BJ (cell line): ENCODE results near the gene RPLP1. TPM values are rescaled to one million over a fixed set of nuclear protein-coding genes. Genes with fewer than 3 reads are reported as not detected.

ENCODE experiments used
- CTCF ChIA-PET: fragments of 350-600 bp; formaldehyde crosslinking; extraction: SDS; loops from one replicate; lab custom pipeline; 2021; ENCODE audit warnings: antibody characterized with exemption, inconsistent platforms; lab: Yijun Ruan, JAX
- POLR2A ChIA-PET: fragments of 300-600 bp; sonication (Branson Sonifier 250); formaldehyde crosslinking; extraction: SDS; loops from one replicate; lab custom pipeline; 2021; ENCODE audit warnings: antibody characterized with exemption; lab: Charles Lee
- DNase-seq: peaks from one replicate; pipeline ENCODE4 v3.0.0-alpha.2; 2011; ENCODE audit warnings: low read depth
- H3K27me3 ChIP-seq: 2 replicates; pipeline ENCODE4 v1.6.0; 2011; ENCODE audit warnings: low read length; ENCODE audit not compliant: control insufficient read depth, insufficient read depth
- H3K36me3 ChIP-seq: 2 replicates; pipeline ENCODE4 v1.5.1; 2011; ENCODE audit warnings: low read length; ENCODE audit not compliant: control insufficient read depth, insufficient read depth
- H3K4me3 ChIP-seq: 2 replicates; pipeline ENCODE4 v1.5.1; 2011; ENCODE audit warnings: low read depth, mild to moderate bottlenecking, control low read depth, low read length
- polyA plus RNA-seq: library from polyadenylated mRNA; depleted of rRNA; stranded (reverse); fragments of >200 nt; gene quantifications from 2 replicates; pipeline ENCODE4 v1.2.3, GENCODE V29; 2011
- TF ChIP-seq, protein P1 (sequence below): IDR thresholded peaks from 2 replicates; pipeline ENCODE4 v1.5.1; 2011; ENCODE audit warnings: low read depth, mild to moderate bottlenecking, control low read depth, inconsistent platforms, low read length, moderate library complexity; ENCODE audit not compliant: insufficient read depth

Gene RPLP1
- polyA plus RNA-seq, 1 experiment = 1,191 TPM

DNA sequence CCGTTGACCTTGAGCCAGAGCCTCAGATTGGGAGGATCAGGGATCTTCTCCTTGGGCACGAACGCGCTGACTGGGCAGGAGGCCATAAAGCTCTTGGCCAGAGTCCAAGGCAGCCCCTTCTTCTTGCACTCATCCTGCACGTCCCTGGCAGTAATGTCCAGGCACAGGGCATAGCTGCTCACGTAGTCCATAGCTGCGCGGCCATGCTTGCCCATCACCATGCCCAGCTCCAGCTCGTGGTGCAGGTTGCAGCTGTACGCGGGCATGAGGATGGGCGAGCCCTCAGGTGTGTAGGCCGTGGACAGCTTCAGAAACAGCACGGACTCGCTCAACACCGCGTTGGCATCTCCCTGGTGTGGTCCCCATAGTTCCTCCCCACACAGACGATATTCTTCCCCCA, 17.9 kb upstream of the RPLP1 start:
- H3K27me3 ChIP-seq = no peaks in the 10 kb centered on the region
- TF ChIP-seq, protein P1, sequence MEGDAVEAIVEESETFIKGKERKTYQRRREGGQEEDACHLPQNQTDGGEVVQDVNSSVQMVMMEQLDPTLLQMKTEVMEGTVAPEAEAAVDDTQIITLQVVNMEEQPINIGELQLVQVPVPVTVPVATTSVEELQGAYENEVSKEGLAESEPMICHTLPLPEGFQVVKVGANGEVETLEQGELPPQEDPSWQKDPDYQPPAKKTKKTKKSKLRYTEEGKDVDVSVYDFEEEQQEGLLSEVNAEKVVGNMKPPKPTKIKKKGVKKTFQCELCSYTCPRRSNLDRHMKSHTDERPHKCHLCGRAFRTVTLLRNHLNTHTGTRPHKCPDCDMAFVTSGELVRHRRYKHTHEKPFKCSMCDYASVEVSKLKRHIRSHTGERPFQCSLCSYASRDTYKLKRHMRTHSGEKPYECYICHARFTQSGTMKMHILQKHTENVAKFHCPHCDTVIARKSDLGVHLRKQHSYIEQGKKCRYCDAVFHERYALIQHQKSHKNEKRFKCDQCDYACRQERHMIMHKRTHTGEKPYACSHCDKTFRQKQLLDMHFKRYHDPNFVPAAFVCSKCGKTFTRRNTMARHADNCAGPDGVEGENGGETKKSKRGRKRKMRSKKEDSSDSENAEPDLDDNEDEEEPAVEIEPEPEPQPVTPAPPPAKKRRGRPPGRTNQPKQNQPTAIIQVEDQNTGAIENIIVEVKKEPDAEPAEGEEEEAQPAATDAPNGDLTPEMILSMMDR = no peak
- no peak overlapping the region for H3K4me3 ChIP-seq
- no peaks in the 10 kb centered on the region for H3K36me3 ChIP-seq
- CTCF ChIA-PET = interaction anchor here (1.4 kb wide), 1 partner anchor 9 kb away, joined by 3 read pairs; no protein-coding TSS in a partner anchor
- POLR2A ChIA-PET = no interaction called here
- no peak for DNase-seq

DNA sequence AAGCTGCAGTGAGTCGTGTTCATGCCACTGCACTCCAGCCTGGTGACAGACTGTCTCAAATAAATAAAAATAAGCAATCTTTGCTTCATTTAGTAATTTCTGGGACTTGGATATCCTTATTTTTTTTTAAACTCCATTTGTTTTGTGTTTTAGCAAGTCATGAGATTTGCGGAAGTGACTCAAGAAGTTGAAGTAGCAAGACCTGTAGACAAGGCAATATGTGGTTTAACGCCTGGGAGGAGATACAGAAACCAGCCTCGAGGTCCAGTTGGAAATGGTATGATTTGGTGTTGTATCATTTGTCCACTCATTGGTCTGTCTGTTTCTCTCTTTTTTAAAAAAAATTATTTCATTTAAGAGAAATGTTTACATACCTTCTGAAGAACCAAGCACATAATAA, 16.6 kb upstream of the RPLP1 start:
- H3K4me3 ChIP-seq = no peak overlapping the region
- ChIA-PET POLR2A (no interaction called here), CTCF (interaction anchor here (0.6 kb wide), 1 partner anchor 612 kb away, joined by 3 read pairs; no protein-coding TSS in a partner anchor)
- no peaks in the 10 kb centered on the region for H3K27me3 ChIP-seq
- no peaks in the 10 kb centered on the region for H3K36me3 ChIP-seq
- no peak for DNase-seq
- TF ChIP-seq, protein P1 = no peak

- Histone ChIP-seq H3K27me3 (no peaks in the 10 kb centered on the region), H3K4me3 (no peak overlapping the region), H3K36me3 (peaks cover 1% of the 10 kb centered on the region; the same call in 1 of the 2 replicates)
- ChIA-PET POLR2A (no interaction called here), CTCF (no interaction called here)
- TF ChIP-seq, protein P1 = no peak
- DNase-seq = no peak
Observed at GRCh38 chr15:69436951-69437350, 15.7 kb upstream of the RPLP1 start.

DNA sequence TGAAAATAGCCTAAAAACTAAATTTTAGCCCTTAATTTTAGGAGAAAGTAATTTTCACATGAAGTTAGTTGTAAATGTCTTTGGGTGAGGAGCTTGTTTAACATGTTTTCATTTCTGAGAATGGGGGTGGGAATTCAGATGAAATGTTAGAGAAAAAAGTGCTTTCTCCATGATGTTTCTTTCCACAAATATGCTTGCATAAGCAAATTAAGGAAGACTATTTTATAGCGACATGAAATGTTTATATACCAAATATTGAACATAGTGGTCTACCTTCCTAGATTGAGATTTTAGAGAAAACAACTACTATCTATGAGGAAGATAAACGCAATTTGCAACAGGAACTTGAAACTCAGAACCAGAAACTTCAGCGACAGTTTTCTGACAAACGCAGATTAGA, 13.0 kb upstream of the RPLP1 start:
- TF ChIP-seq, protein P1 = no peak
- POLR2A ChIA-PET = no interaction called here
- DNase-seq = no peak
- peaks cover 1% of the 10 kb centered on the region; the same call in 1 of the 2 replicates for H3K36me3 ChIP-seq
- no peaks in the 10 kb centered on the region for H3K27me3 ChIP-seq
- CTCF ChIA-PET = interaction anchor here (0.6 to 1.3 kb wide), 2 partner anchors 23 to 26 kb away, joined by 3 to 6 read pairs; partner anchors contain the start of gene KIF23
- H3K4me3 ChIP-seq = no peak overlapping the region

DNA sequence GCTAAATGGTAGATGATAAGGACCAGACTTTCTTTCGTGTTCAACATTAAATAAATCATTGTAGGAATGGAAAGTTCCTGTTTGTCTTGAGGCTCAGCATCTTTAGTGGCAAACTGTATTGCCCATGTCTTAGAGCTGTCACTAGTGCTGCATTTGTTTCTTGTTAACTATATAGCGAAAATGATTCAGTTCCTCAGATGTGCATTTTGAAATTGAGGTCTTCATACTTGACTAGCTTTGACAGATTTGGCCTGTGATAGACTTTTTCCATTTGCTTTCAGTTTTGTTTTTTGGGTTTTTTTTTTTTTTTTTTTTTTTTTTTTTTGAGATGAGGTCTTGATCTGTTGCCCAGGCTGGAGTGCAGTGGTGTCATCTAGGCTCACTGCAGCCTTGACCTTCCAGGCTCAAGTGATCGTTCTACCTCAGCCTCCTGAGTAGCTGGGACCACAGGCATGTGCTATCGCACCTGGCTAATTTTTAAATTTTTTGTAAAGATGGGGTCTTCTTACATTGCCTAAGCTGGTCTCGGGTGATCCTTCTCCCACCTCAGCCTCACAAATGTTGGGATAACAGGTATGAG, 9.5 kb upstream of the RPLP1 start:
- Histone ChIP-seq H3K27me3 (no peaks in the 10 kb centered on the region), H3K4me3 (no peak overlapping the region), H3K36me3 (peaks cover 1% of the 10 kb centered on the region; the same call in 1 of the 2 replicates)
- DNase-seq = no peak
- CTCF ChIA-PET = interaction anchor here (1.4 kb wide), 1 partner anchor 19 kb away, joined by 4 read pairs; no protein-coding TSS in a partner anchor
- TF ChIP-seq, protein P1 = no peak
- POLR2A ChIA-PET = interaction anchor here (0.6 kb wide), 1 partner anchor 19 kb away, joined by 16 read pairs; no protein-coding TSS in a partner anchor
